ENCODE results near the gene UBE2C.
"Not testable (repeated sequence)": the region's sequence is repeated elsewhere in the genome, so short reads cannot be mapped to it uniquely, and the experiment has no call there.

Gene UBE2C

GRCh38 chr20:45798935-45799642 lies 13.4 kb upstream of the UBE2C start:
- DNase-seq: peak; percentile 77

GRCh38 chr20:45801851-45802250 lies 10.6 kb upstream of the UBE2C start:
- no peak for DNase-seq

- DNase-seq: no peak
Observed at GRCh38 chr20:45810191-45810970, 2.1 kb upstream of the UBE2C start.

GRCh38 chr20:45813006-45813340 lies 529 bp downstream of the UBE2C start:
- DNase-seq: no peak

DNA sequence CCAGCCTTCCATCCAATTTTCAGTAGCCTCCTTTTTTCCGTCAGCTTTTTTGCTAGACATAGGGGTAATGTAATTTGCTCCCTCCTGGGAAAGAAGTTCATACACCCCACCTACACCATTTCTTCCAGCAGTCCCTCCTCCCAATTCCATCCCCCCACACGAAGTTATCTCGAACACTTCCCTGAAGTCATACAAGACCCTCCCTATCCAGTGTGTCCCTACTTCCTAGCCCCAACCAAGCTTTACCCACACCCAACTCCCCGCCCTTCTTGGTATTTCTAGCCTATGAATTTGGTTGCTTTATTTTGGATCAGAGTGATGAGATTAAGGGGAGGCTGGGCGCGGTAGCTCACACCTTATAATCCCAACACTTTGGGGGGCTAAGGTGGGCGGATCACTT lies 1.0 kb downstream of the UBE2C start:
- DNase-seq: no peak

GRCh38 chr20:45814314-45814713 lies 1.9 kb downstream of the UBE2C start:
- DNase-seq: no peak

DNA sequence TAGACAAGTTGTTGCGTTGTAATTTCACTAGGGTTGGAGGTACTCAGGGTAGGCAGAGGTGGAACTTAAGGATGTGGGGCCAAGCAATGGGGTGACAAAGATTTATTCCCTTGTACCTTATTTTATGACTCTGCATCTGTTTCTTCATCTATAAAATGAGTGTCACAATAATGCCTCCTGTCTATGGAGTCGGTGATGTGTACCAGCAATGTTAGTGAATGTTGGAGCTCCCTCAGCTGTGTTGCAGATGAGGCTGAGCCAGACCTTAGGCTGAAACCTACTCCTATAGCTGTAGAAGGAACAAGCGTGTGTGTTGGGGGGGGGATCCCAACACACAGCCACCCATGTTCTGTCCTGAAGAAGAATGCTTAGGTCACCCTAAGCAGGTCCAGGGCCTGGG lies 4.5 kb downstream of the UBE2C start:
- no peak for DNase-seq

- DNase-seq: no peak
Observed at GRCh38 chr20:45817376-45818194, 5.1 kb downstream of the UBE2C start.

DNA sequence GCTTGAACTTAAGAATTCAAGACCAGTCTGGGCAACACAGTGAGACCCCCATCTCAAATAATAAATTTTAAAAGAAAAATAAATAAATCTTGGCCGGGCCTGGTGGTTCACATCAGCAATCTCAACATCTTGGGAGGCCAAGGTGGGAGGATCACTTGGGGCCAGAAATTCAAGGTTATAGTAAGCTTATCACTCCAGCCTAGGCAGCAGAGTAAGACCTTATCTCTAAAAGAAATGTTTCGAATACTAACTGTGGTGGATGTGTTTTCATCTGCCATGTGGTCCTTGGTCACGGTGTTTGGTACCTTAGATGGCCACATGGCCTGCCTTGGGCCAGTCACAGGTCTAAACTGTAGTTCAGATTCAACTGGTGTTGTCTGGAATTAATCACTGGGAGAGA lies 5.8 kb downstream of the UBE2C start:
- DNase-seq: no peak

GRCh38 chr20:45819466-45819865 lies 7.0 kb downstream of the UBE2C start:
- DNase-seq: no peak

DNA sequence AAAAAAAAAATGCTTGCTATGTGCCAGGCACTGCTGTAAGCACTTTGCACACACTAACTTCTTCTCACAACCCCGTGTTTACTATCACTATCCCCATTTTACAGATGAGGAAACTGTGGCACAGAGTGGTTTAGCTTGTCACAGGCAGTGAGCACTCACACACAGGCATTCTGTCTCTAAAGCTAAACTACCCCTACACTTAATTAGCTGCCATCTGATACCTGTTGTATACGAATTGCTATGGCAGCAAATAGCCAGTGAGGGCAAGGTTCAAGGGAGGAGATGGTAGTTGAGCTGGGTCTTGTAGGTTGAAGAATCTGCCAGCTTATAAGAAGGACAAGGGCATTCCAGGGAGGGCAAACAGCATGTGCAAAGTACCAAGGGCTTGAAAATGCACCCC lies 9.5 kb downstream of the UBE2C start:
- no peak for DNase-seq

DNA sequence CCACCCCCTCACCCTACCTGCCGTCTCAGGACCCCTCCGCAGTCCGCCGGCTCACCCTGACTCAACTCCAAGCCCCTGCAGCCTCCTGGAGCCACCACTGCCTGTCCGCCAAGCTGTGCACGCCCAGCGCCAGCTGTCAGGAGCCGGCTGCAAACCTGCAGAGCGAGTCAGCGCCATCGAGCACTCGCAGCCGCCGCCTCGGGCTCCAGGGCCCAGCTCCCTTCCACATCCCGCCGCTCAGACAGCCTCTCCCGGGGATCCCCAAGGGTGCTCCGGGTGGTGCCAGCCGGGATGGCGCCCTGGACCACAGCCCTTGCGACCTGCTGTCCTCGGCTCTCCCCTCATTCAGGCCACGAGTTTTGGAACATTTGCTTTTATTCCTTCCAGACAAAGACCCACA lies 10.4 kb downstream of the UBE2C start:
- DNase-seq: no peak

DNA sequence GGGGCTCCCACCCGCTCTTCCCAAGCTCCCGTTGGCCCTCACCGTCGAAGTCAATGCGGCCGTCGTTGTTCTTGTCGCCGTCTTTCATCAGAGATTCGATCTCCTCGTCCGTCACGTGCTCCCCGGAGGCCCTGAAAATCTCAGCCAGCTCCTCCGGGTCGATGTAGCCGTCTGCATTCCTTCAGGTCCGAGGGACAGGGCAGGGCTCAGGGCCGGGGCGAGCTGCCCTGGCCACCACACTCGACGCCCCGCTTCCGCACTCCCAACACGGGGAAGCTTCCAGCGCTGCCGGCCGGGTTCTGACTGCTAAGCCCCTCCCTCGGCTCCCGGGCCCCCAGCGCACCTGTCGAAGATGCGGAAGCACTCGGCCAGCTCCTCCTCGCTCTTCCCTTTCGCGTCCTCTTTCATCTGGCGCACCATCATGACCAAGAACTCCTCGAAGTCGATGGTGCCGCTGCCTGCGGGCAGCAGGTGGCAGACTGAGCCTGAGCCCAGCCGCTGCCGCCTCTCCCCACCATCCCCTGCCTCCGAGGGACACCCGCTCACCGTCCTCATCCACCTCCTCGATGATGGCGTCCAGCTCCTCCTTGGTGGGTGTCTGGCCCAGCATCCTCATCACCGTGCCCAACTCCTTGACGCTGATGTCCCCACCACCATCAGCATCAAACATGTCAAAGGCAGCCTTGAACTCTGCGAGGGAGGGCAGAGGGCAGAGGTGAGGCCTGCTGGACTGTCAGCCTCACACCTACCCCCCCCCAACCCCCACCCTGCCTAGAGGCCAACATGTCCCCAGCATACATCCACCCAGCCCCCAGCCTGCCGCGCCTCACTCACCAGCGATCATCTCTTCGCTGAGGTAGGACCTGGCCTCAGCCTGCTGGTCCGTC lies 11.7 kb downstream of the UBE2C start:
- DNase-seq: peak; percentile 64

DNA sequence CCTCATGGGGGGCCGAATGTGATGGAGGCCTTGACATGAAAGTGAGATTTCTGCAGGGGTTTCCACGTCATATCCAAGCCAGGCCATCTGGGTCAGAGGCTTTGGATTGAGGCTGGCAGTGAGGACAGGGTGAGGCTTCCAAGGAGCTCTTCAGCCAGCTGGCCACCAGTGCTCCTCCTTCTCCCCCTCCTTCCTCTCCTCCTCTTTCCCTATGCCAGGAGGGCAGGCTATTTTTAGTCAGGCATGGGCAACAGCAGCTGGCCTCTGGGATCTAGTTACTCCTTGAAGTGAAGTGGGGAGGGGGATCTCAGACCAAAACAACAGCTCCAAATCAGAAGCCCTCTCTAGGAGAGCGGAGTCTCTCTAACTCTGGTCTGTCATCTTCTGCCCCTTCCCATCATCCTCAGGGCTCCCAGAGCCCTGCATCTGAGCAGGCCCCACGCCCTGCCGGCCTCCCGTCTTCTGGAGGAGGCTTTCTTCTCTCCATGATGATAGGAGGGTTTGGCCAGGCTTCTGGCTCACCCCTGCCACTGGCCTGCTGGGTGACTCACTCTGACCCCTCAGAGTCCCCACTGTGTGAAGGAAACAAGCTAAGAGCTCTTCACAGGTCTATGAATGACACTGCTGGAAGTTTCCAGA lies 14.1 kb downstream of the UBE2C start:
- DNase-seq: no peak

- no peak for DNase-seq
Observed at GRCh38 chr20:45827030-45827652, 14.7 kb downstream of the UBE2C start, which contains the start of gene TNNC2. TNNC2 (minus strand) TSS chr20:45827312; CDS start chr20:45827248, 64 bp downstream.

DNA sequence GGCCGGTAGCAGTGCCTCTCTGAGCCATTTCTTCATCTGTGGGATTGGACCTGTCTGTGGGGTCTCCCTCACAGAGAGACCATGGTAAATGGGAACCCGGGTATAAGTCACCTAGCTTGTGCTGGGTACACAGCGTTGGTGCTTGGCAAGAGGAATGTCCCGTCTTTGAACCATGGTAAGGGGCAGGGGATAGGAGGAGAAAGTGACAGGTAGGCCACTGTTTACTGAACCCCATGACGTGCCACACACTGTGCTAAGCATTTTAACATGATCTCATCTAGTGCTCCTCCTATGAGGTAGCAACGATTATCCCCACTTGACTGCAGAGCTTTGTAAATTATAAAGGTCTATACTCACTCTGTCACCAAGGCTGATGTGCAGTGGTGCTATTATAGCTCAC lies 15.3 kb downstream of the UBE2C start:
- no peak for DNase-seq

DNA sequence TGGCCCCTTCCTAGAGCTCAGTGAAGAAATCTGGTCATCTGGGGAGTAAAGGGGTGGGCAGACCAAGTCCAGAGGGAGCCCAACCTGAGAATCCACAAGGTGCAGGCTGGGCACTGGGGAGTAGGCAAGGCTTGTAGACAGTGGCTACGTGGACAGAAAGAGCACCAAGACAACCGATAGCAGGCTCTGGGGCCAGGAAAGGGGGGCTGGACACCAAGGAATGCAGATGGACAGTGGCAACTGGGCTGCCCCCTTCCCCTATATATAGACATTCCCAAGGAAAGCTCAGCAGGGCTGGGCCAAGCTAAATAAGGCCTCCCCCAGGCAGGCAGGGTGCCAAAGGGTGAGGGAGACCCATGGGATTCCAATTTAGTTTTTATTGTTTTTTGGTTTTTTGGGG lies 16.1 kb downstream of the UBE2C start:
- no peak for DNase-seq

GRCh38 chr20:45829673-45830106 lies 17.2 kb downstream of the UBE2C start:
- not testable (repeated sequence) for DNase-seq

DNA sequence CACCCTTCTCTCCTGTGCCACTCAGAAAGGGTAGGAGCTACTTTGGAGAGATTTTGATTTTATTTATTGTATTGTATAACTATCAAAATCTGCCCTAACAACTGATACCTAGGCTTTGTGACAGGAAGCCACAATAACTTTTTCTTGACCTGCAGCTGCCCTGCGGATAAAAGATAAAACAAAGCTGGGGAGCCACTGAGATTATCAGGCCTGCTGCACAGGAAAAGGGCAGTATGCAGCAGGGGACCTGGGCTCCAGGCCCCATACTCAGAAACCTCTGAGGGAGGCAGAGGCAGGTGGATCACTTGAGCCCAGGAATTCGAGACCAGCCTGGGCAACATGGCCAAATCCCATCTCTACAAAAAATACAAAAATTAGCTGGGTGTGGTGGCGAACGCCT lies 20.2 kb downstream of the UBE2C start:
- DNase-seq: no peak

- DNase-seq: peak; percentile 60
Observed at GRCh38 chr20:45833030-45833882, 20.8 kb downstream of the UBE2C start, which contains the start of gene SNX21. SNX21 (plus strand) TSS chr20:45833799; CDS start chr20:45833920, 121 bp downstream.

All from activated CD4-positive, alpha-beta T cell treated with anti-CD3 and anti-CD28 coated beads, Interleukin-10, Interleukin-2, amounts not matched to agents 100 ng/mL and 50 ng/mL, durations not matched to agents 16 hours and 8 hours (primary cell).